Body of pancreas (tissue), 4 donors: ENCODE results near the gene SPATA17. TPM values are rescaled to one million over a fixed set of nuclear protein-coding genes. Genes with fewer than 3 reads are reported as not detected.

Experiments
- ATAC-seq: fragments of 150-250 bp; one replicate; pipeline ENCODE4 v1.9.1; 2016
- DNase-seq, 4 donors: peaks; one replicate each; pipeline ENCODE4 v3.0.0-alpha.2; 2019
- H3K27ac ChIP-seq, 4 donors: fragments of 200-600 bp; sonication (generic); 1 replicate in 3 of 4; 2 replicates in 1 of 4; pipeline versions ENCODE4 v1.5.1 to v1.6.1; 2016 to 2019; ENCODE audit warnings: mild to moderate bottlenecking in 1 of 4, mixed read lengths in 1 of 4, moderate library complexity in 1 of 4
- H3K27me3 ChIP-seq, 2 donors: fragments of 200-600 bp; sonication (generic); one replicate each; pipeline ENCODE4 v1.6.0; 2016; ENCODE audit warnings: mild to moderate bottlenecking in 1 of 2
- H3K36me3 ChIP-seq, 2 donors: fragments of 200-600 bp; sonication (generic); replicated peaks in 1 of 2; 2 replicates each; pipeline ENCODE4 v1.5.1; 2016; ENCODE audit warnings: low read depth in 2 of 2; ENCODE audit not compliant: insufficient read depth in 1 of 2
- H3K4me1 ChIP-seq: fragments of 200-600 bp; sonication (generic); one replicate; pipeline ENCODE4 v1.6.0; 2016
- H3K4me3 ChIP-seq, 2 donors: fragments of 200-600 bp; sonication (generic); 1 replicate in 1 of 2; 2 replicates in 1 of 2; pipeline ENCODE4 v1.5.1; 2016 to 2019
- H3K9me3 ChIP-seq, 3 donors: fragments of 200-600 bp; sonication (generic); 1 replicate in 2 of 3; 2 replicates in 1 of 3; pipeline ENCODE4 v1.5.1; 2016
- CTCF ChIP-seq, 7 experiments: fragments of 450-650 bp in 4 of 7; fragments of 200-600 bp in 3 of 7; sonication (generic) in 3 of 7; IDR thresholded peaks; one replicate each; pipeline ENCODE4 v1.5.1; 2016 to 2019; ENCODE audit warnings: antibody characterized with exemption in 7 of 7
- POLR2A ChIP-seq, 3 donors: fragments of 450-650 bp; IDR thresholded peaks; one replicate each; pipeline ENCODE4 v1.6.1; 2016; ENCODE audit warnings: antibody characterized with exemption in 3 of 3, mild to moderate bottlenecking in 2 of 3
- WGBS, 2 donors: methylation state at CpG; one replicate each; pipeline ENCODE4 v1.1.5; 2017; 5-methylcytosine and 5-hydroxymethylcytosine counted together
- intact Hi-C: fragments of 100-400 bp; cut with DNase I; formaldehyde crosslinking; loops from one replicate; pipeline ENCODE4 v1.15.1; 2023
- total RNA-seq, 2 donors: library from RNA; depleted of rRNA; stranded (reverse); fragments of >200 nt; gene quantifications; one replicate each; pipeline ENCODE4 v1.1.0, GENCODE V29; 2016

SPATA17 gene
- total RNA-seq, 2 donors from 2014 or later = 0.52 to 2.6 TPM

- Histone ChIP-seq H3K9me3 (no peaks in the 10 kb centered on the region), H3K27ac (no peak overlapping the region), H3K36me3 (no peaks in the 10 kb centered on the region), H3K27me3 (no peaks in the 10 kb centered on the region), H3K4me3 (no peak overlapping the region), H3K4me1 (no peaks in the 10 kb centered on the region)
- intact Hi-C loops = no loop called here
- no peak for TF ChIP-seq CTCF (IDR thresholded peaks at IDR 0.05)
- no peak for TF ChIP-seq POLR2A (IDR thresholded peaks at IDR 0.05)
- DNase-seq (no peak), ATAC-seq (no peak)
- WGBS, 2 donors = 62% methylated on average over 5 of the region's 5 CpGs
Measured at GRCh38 chr1:217857061-217857460, 225.9 kb downstream of the SPATA17 start.

- H3K4me1 ChIP-seq = no peaks in the 10 kb centered on the region
- H3K36me3 ChIP-seq = no peaks in the 10 kb centered on the region
- no peak overlapping the region for H3K4me3 ChIP-seq
- no peaks in the 10 kb centered on the region for H3K9me3 ChIP-seq
- H3K27ac ChIP-seq = no peak overlapping the region
- intact Hi-C loops = no loop called here
- WGBS, 2 donors = 69 to 84% methylated on average over 1 of the region's 1 CpG
- no peaks in the 10 kb centered on the region for H3K27me3 ChIP-seq
- DNase-seq = no peak
- TF ChIP-seq POLR2A (IDR thresholded peaks at IDR 0.05) = no peak
- no peak for TF ChIP-seq CTCF (IDR thresholded peaks at IDR 0.05)
- ATAC-seq = no peak
Measured at GRCh38 chr1:217861658-217862057, 230.5 kb downstream of the SPATA17 start.

- no peaks in the 10 kb centered on the region for H3K36me3 ChIP-seq
- H3K27ac ChIP-seq = no peak overlapping the region
- 69 to 70% methylated on average over 3 of the region's 3 CpGs for WGBS, 2 donors
- H3K27me3 ChIP-seq = no peaks in the 10 kb centered on the region
- ATAC-seq (no peak), DNase-seq (no peak)
- H3K4me3 ChIP-seq = no peak overlapping the region
- intact Hi-C loops = no loop called here
- TF ChIP-seq POLR2A (IDR thresholded peaks at IDR 0.05) (no peak), CTCF (IDR thresholded peaks at IDR 0.05) (no peak)
- H3K4me1 ChIP-seq = no peaks in the 10 kb centered on the region
- H3K9me3 ChIP-seq = no peaks in the 10 kb centered on the region
Measured at GRCh38 chr1:217867446-217867995, 236.4 kb downstream of the SPATA17 start.

- no peak overlapping the region for H3K27ac ChIP-seq
- H3K4me1 ChIP-seq = no peaks in the 10 kb centered on the region
- DNase-seq = no peak
- TF ChIP-seq POLR2A (IDR thresholded peaks at IDR 0.05) (no peak), CTCF (IDR thresholded peaks at IDR 0.05) (no peak)
- H3K9me3 ChIP-seq = no peaks in the 10 kb centered on the region
- ATAC-seq = no peak
- no peaks in the 10 kb centered on the region for H3K27me3 ChIP-seq
- H3K4me3 ChIP-seq = no peak overlapping the region
- 55 to 69% methylated on average over 2 of the region's 2 CpGs for WGBS, 2 donors
- no peaks in the 10 kb centered on the region for H3K36me3 ChIP-seq
- intact Hi-C loops = no loop called here
Measured at GRCh38 chr1:217871955-217872354, 240.8 kb downstream of the SPATA17 start.

- Histone ChIP-seq H3K27me3 (no peaks in the 10 kb centered on the region), H3K36me3 (no peaks in the 10 kb centered on the region), H3K4me3 (no peak overlapping the region), H3K9me3 (no peaks in the 10 kb centered on the region), H3K27ac (no peak overlapping the region), H3K4me1 (no peaks in the 10 kb centered on the region)
- no peak for DNase-seq
- intact Hi-C loops = no loop called here
- TF ChIP-seq CTCF (IDR thresholded peaks at IDR 0.05) = no peak
- no peak for TF ChIP-seq POLR2A (IDR thresholded peaks at IDR 0.05)
- no peak for ATAC-seq
Measured at GRCh38 chr1:217875229-217875628, 244.1 kb downstream of the SPATA17 start.
